GM06990 (cell line): ENCODE results near the gene THOC1.

Experiments used
- DNase-seq: peaks from one replicate; pipeline ENCODE4 v3.0.0-alpha.2; 2011; ENCODE audit not compliant: insufficient read length; ENCODE audit errors: extremely low read depth
- H3K27me3 ChIP-seq: replicated peaks from 2 replicates; pipeline ENCODE4 v1.6.0; 2011; ENCODE audit warnings: low read length; ENCODE audit not compliant: control insufficient read depth, insufficient read depth
- H3K36me3 ChIP-seq: 2 replicates; pipeline ENCODE4 v1.5.1; 2011; ENCODE audit warnings: low read length; ENCODE audit not compliant: control insufficient read depth, insufficient read depth
- H3K4me3 ChIP-seq: replicated peaks from 2 replicates; pipeline ENCODE4 v1.5.1; 2011; ENCODE audit warnings: low read depth, mild to moderate bottlenecking, control low read depth, low read length
- CTCF ChIP-seq: IDR thresholded peaks from 2 replicates; pipeline ENCODE4 v1.5.1; 2011; ENCODE audit warnings: low read length, control low read depth, mild to moderate bottlenecking, inconsistent platforms; ENCODE audit not compliant: insufficient read depth, poor library complexity, severe bottlenecking

THOC1 gene

GRCh38 chr18:225745-226144 is 42.1 kb downstream of the THOC1 start:
- no peak for TF ChIP-seq CTCF
- no peak overlapping the region for H3K4me3 ChIP-seq
- DNase-seq, result no peak
- no peaks in the 10 kb centered on the region for H3K27me3 ChIP-seq
- peaks cover 3% of the 10 kb centered on the region for H3K36me3 ChIP-seq

- no peak for DNase-seq
- Histone ChIP-seq H3K4me3 (no peak overlapping the region), H3K36me3 (peaks cover 7% of the 10 kb centered on the region), H3K27me3 (no peaks in the 10 kb centered on the region)
- no peak for TF ChIP-seq CTCF
Observed at GRCh38 chr18:220708-221107, 47.1 kb downstream of the THOC1 start.

- Histone ChIP-seq H3K4me3 (no peak overlapping the region), H3K27me3 (no peaks in the 10 kb centered on the region), H3K36me3 (peaks cover 9% of the 10 kb centered on the region)
- no peak for DNase-seq
- TF ChIP-seq CTCF, result no peak
Observed at GRCh38 chr18:217532-218336, 50.1 kb downstream of the THOC1 start.

- no peak for TF ChIP-seq CTCF
Observed at GRCh38 chr18:215448-216010, 52.3 kb downstream of the THOC1 start.

GRCh38 chr18:213966-214365 is 53.9 kb downstream of the THOC1 start:
- TF ChIP-seq CTCF, result no peak
- DNase-seq, result no peak
- Histone ChIP-seq H3K27me3 (no peaks in the 10 kb centered on the region), H3K36me3 (peaks cover 14% of the 10 kb centered on the region), H3K4me3 (no peak overlapping the region)

More at GRCh38 chr18:215448-216010, 52.3 kb downstream of the THOC1 start:
- Histone ChIP-seq H3K4me3 (no peak overlapping the region), H3K36me3 (peaks cover 14% of the 10 kb centered on the region), H3K27me3 (no peaks in the 10 kb centered on the region)
- no peak for DNase-seq
